DOHH2 (cell line): ENCODE data around the gene PSMC4.

Experiments used
- H3F3A ChIP-seq: fragments of 200-600 bp; sonication (generic), shearing (Covaris generic); 2 replicates; pipeline ENCODE4 v1.6.0; 2016; ENCODE audit warnings: antibody characterized with exemption, mild to moderate bottlenecking; ENCODE audit not compliant: control insufficient read depth, insufficient read depth
- H3K27ac ChIP-seq: fragments of 200-600 bp; sonication (generic); 2 replicates; pipeline ENCODE4 v1.5.1; 2014; ENCODE audit warnings: low read depth, mild to moderate bottlenecking, low read length, moderate library complexity
- H3K27me3 ChIP-seq: fragments of 200-600 bp; sonication (generic); 2 replicates; pipeline ENCODE4 v1.6.1; 2014; ENCODE audit warnings: mild to moderate bottlenecking, low read length, mixed read lengths; ENCODE audit not compliant: control insufficient read depth
- H3K36me3 ChIP-seq: fragments of 200-600 bp; sonication (generic); 2 replicates; pipeline ENCODE4 v1.6.1; 2014; ENCODE audit warnings: mild to moderate bottlenecking, low read length, moderate library complexity, mixed read lengths; ENCODE audit not compliant: control insufficient read depth
- H3K4me1 ChIP-seq: fragments of 200-600 bp; sonication (generic); 2 replicates; pipeline ENCODE4 v1.6.1; 2014; ENCODE audit warnings: mild to moderate bottlenecking, low read length, mixed read lengths; ENCODE audit not compliant: control insufficient read depth
- H3K4me2 ChIP-seq: fragments of 200-600 bp; sonication (generic); 2 replicates; pipeline ENCODE4 v1.6.0; 2014; ENCODE audit warnings: mild to moderate bottlenecking, low read length, moderate library complexity
- H3K4me3 ChIP-seq: fragments of 200-600 bp; sonication (generic); 2 replicates; pipeline ENCODE4 v1.5.1; 2014; ENCODE audit warnings: mild to moderate bottlenecking, low read length, mixed read lengths
- H3K79me2 ChIP-seq: fragments of 200-600 bp; sonication (generic); 2 replicates; pipeline ENCODE4 v1.6.1; 2014; ENCODE audit warnings: mild to moderate bottlenecking, low read length, mixed read lengths; ENCODE audit not compliant: control insufficient read depth
- H3K9me2 ChIP-seq: fragments of 200-600 bp; sonication (generic); replicated peaks from 2 replicates; pipeline ENCODE4 v1.6.1; 2014; ENCODE audit warnings: mild to moderate bottlenecking, low read length, mixed read lengths; ENCODE audit not compliant: control insufficient read depth
- H3K9me3 ChIP-seq: fragments of 200-600 bp; sonication (generic); 2 replicates; pipeline ENCODE4 v1.6.1; 2014; ENCODE audit warnings: antibody characterized with exemption, low read length, mixed read lengths; ENCODE audit not compliant: control insufficient read depth, insufficient read depth
- H4K20me1 ChIP-seq: fragments of 200-600 bp; sonication (generic); 2 replicates; pipeline ENCODE4 v1.6.0; 2014; ENCODE audit warnings: low read depth, mild to moderate bottlenecking, antibody characterized with exemption, low read length, moderate library complexity; ENCODE audit not compliant: control insufficient read depth, insufficient read depth
- EZH2phosphoT487 ChIP-seq: fragments of 200-600 bp; sonication (generic); IDR thresholded peaks from 2 replicates; pipeline ENCODE4 v1.6.1; 2017; ENCODE audit warnings: borderline replicate concordance, mild to moderate bottlenecking, antibody characterized with exemption, low read length, moderate library complexity, mixed read lengths
- TF ChIP-seq, protein P1 (sequence below): fragments of 200-600 bp; sonication (generic); IDR thresholded peaks from one replicate; pipeline ENCODE4 v1.5.1; 2014; ENCODE audit warnings: antibody characterized with exemption, mild to moderate bottlenecking, low read depth, low read length; ENCODE audit not compliant: poor library complexity, severe bottlenecking

Gene PSMC4

DNA sequence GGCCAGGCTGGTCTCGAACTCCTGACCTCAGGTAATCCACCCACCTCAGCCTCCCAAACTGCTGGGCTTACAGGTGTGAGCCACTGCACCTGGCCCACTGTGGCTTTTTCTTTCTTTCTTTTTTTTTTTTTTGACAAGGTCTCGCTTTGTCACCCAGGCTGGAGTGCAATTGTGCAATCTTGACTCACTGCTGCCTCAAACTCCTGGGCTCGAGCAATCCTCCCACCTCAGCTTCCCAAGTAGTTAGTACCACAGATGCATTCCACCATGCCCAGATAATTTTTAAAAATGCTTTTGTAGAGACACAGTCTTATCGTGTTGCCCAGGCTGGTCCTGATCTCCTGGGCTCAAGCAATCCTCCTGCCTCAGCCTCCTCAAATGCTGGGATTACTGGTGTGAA is 24.4 kb upstream of the PSMC4 start:
- TF ChIP-seq EZH2phosphoT487, result no peak
- TF ChIP-seq, protein P1, sequence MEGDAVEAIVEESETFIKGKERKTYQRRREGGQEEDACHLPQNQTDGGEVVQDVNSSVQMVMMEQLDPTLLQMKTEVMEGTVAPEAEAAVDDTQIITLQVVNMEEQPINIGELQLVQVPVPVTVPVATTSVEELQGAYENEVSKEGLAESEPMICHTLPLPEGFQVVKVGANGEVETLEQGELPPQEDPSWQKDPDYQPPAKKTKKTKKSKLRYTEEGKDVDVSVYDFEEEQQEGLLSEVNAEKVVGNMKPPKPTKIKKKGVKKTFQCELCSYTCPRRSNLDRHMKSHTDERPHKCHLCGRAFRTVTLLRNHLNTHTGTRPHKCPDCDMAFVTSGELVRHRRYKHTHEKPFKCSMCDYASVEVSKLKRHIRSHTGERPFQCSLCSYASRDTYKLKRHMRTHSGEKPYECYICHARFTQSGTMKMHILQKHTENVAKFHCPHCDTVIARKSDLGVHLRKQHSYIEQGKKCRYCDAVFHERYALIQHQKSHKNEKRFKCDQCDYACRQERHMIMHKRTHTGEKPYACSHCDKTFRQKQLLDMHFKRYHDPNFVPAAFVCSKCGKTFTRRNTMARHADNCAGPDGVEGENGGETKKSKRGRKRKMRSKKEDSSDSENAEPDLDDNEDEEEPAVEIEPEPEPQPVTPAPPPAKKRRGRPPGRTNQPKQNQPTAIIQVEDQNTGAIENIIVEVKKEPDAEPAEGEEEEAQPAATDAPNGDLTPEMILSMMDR, result no peak
- H3K36me3 ChIP-seq, result peaks cover 24% of the 10 kb centered on the region
- no peaks in the 10 kb centered on the region for H3K27me3 ChIP-seq
- H3K79me2 ChIP-seq, result peaks cover 7% of the 10 kb centered on the region
- H3K9me3 ChIP-seq, result peaks cover 12% of the 10 kb centered on the region
- H3K4me1 ChIP-seq, result peaks cover 81% of the 10 kb centered on the region
- no peaks in the 10 kb centered on the region; the same call in 1 of the 2 replicates for H3K9me2 ChIP-seq
- no peak overlapping the region for H3K27ac ChIP-seq
- no peak overlapping the region for H3K4me2 ChIP-seq
- no peak overlapping the region for H3K4me3 ChIP-seq
- H3F3A ChIP-seq, result peaks cover 14% of the 10 kb centered on the region
- H4K20me1 ChIP-seq, result no peaks in the 10 kb centered on the region

DNA sequence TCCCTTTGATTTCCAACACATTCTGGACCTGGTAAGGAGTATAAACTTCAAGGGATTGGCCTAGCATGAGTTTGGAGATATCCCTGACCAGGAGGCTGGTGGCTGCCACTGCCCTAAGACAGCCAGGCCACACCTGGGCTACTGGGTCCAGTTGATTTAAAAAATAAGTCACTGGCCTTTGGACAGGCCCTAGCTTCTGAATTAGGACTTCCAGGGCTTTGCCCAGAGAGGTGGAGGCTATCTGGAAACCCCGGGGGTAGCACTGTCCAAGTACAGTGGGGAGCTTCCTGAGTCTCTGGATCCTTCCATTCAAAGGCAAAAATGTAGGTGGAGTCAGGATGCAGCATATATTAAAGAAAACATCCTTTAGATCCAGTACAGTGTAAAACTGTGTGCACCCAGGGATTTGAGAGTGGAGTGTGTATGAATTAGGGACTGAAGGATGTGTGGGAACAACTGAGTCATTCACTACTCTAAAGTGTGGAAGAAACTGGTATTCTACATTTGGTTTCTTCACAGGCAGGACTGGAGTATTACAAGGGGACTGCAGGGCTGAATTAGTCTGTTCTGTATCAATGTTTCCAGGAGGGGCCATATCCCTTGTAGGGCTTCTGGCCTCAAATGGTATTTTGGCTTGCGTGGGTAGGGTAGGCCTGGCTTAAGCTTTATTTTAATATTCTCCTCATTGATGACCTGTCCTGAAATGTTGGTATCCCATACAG is 21.8 kb upstream of the PSMC4 start:
- H3F3A ChIP-seq, result peaks cover 13% of the 10 kb centered on the region

DNA sequence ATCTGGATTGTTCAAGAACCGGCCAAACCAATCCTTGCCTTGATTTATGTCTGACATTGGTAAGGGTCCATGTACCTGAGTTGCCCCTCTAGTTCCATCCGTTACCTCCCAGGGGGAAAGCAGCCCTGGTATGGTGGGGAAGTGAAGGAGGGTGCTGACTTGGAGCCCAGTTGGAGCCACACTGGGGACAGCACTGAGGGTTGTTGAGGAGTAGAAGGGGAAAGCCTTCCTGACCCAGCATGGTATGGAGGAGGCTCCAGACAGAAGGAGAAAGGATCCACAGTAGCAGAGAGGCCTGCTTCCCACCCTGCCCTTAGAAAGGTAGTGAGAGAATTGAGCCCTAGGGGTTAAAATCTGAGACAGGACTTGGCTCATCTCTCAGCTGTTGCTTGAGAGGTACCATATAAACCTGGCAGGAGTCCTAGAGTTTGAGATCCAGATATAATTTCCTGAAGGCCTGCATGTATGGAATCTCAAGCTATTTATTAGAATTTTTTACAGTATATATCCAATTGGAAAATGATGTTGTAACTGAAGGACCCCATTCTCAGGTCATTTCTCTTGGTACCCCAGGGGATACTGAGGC is 19.8 kb upstream of the PSMC4 start:
- Histone ChIP-seq H3K4me3 (peak overlapping the region; percentile 69), H3F3A (peaks cover 22% of the 10 kb centered on the region), H3K79me2 (peaks cover 17% of the 10 kb centered on the region), H4K20me1 (no peaks in the 10 kb centered on the region), H3K27ac (peak overlapping the region; percentile 98; the same call in 1 of the 2 replicates), H3K4me1 (peaks cover 85% of the 10 kb centered on the region), H3K27me3 (no peaks in the 10 kb centered on the region), H3K9me3 (peaks cover 12% of the 10 kb centered on the region), H3K36me3 (peaks cover 26% of the 10 kb centered on the region), H3K9me2 (no peaks in the 10 kb centered on the region; the same call in 1 of the 2 replicates), H3K4me2 (peak overlapping the region; percentile 89)
- TF ChIP-seq, protein P1, result no peak
- TF ChIP-seq EZH2phosphoT487, result no peak

More for the DNA sequence above, 21.8 kb upstream of the PSMC4 start:
- no peaks in the 10 kb centered on the region; the same call in 1 of the 2 replicates for H3K9me2 ChIP-seq
- no peak overlapping the region for H3K4me2 ChIP-seq
- H3K9me3 ChIP-seq, result peaks cover 12% of the 10 kb centered on the region
- H3K27me3 ChIP-seq, result no peaks in the 10 kb centered on the region
- peaks cover 17% of the 10 kb centered on the region for H3K79me2 ChIP-seq
- peaks cover 81% of the 10 kb centered on the region for H3K4me1 ChIP-seq
- no peak for TF ChIP-seq EZH2phosphoT487
- TF ChIP-seq, protein P1, result no peak
- H3K36me3 ChIP-seq, result peaks cover 26% of the 10 kb centered on the region
- H3K27ac ChIP-seq, result no peak overlapping the region
- no peaks in the 10 kb centered on the region for H4K20me1 ChIP-seq
- no peak overlapping the region for H3K4me3 ChIP-seq
